ENCODE measurements around the gene REST. TPM values are rescaled to one million over a fixed set of nuclear protein-coding genes. Genes with fewer than 3 reads are reported as not detected.
A peak's percentile ranks its signal among the peaks of the same experiment; 100 is the strongest.

The REST gene
- total RNA-seq, 1 donor from 2014 or later = 74.8 TPM

DNA sequence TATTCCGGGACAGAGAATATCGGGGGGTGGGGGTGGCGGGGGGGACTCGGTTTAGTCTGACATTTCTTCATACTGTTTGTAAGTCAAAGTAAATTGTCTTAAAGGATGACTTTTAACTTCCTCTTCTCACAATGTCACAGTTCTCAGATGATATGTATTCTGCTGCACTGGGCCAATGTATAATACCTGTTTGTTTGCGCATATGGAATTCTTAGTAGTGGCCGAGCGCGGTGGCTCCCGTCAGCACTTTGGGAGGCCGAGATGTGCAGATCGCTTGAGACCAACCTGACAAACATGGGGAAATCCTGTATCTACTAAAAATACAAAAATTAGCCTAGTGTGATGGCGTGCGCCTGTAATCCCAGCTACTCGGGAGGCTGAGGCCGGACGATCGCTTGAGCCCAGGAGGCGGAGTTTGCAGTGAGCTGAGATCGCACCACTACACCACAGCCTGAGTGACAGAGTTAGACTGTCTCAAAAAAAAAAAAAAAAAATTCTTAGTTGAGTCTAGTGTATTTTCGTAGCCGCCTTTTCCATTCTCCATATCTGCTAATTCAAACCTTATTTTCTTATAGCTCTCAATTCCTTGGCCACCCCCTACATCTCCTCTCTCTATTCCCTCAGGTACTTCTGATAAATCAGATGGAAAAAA lies 71.8 kb downstream of the REST start:
- FAIRE-seq (no peak), DNase-seq (ENCODE audit: low read depth) (no peak)
- no peaks in the 10 kb centered on the region for H3K36me3 ChIP-seq (ENCODE audit: insufficient read depth, low read length)
- H3K27ac ChIP-seq (ENCODE audit: low read depth, low read length) = peak overlapping the region; percentile 94
- Mint-ChIP-seq H3K36me3 (ENCODE audit: low read depth, unreplicated experiment) (peaks cover 1% of the 10 kb centered on the region), H3K9me3 (ENCODE audit: unreplicated experiment) (no peaks in the 10 kb centered on the region), H3K27ac (ENCODE audit: unreplicated experiment) (peak overlapping the region; percentile 98), H3K27me3 (ENCODE audit: low read depth, unreplicated experiment) (no peaks in the 10 kb centered on the region), H3K4me1 (ENCODE audit: low read depth, unreplicated experiment) (peaks cover 26% of the 10 kb centered on the region), H3K4me3 (ENCODE audit: unreplicated experiment) (peak overlapping the region; percentile 99)
- TF ChIP-seq EZH2 (IDR thresholded peaks at IDR 0.05; ENCODE audit: insufficient read depth, low read length) = no peak
- no peak for TF ChIP-seq CTCF (IDR thresholded peaks at IDR 0.05; ENCODE audit: insufficient read depth, low read depth, low read length)
- peak overlapping the region; percentile 88 for H3K4me3 ChIP-seq (ENCODE audit: insufficient read depth, low read depth, low read length)
- no peaks in the 10 kb centered on the region for H3K9me3 ChIP-seq (ENCODE audit: insufficient read depth, low read depth, low read length)
- H2AFZ ChIP-seq (ENCODE audit: low read depth, low read length) = no peak overlapping the region
- H4K20me1 ChIP-seq (ENCODE audit: insufficient read depth, low read length) = peaks cover 59% of the 10 kb centered on the region
- H3K4me2 ChIP-seq (ENCODE audit: low read length) = peak overlapping the region; percentile 89
- peaks cover 35% of the 10 kb centered on the region for H3K4me1 ChIP-seq (ENCODE audit: insufficient read depth, low read length)
- H3K27me3 ChIP-seq (ENCODE audit: insufficient read depth, low read length) = no peaks in the 10 kb centered on the region
- H3K9ac ChIP-seq (ENCODE audit: low read length) = peak overlapping the region; percentile 97
- H3K79me2 ChIP-seq (ENCODE audit: insufficient read depth, low read length) = peaks cover 89% of the 10 kb centered on the region

DNA sequence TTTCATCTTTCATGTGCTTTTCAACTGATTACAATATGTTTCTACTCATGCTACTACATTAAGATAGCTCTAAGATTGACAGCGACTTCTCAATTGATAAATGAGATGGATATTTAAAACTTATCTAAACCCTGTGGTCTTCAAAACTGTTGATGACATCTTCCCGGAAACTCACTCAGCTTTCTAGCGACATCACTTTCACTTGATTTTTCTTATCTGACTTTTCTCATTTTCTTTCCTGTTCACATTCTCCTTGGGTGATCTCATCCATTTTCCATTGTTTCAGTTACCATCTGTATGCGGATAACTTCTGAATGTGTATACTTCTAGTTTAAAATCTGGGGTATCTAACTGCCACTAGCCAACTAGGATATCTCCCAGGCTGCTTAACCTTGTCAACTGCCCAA lies 74.1 kb downstream of the REST start:
- Mint-ChIP-seq H3K9me3 (ENCODE audit: unreplicated experiment) (no peaks in the 10 kb centered on the region), H3K4me1 (ENCODE audit: low read depth, unreplicated experiment) (peaks cover 24% of the 10 kb centered on the region), H3K27ac (ENCODE audit: unreplicated experiment) (peak overlapping the region; percentile 92), H3K4me3 (ENCODE audit: unreplicated experiment) (peak overlapping the region; percentile 99), H3K36me3 (ENCODE audit: low read depth, unreplicated experiment) (peaks cover 5% of the 10 kb centered on the region), H3K27me3 (ENCODE audit: low read depth, unreplicated experiment) (no peaks in the 10 kb centered on the region)
- Histone ChIP-seq H3K9me3 (ENCODE audit: insufficient read depth, low read depth, low read length) (no peaks in the 10 kb centered on the region), H4K20me1 (ENCODE audit: insufficient read depth, low read length) (peaks cover 51% of the 10 kb centered on the region), H3K4me1 (ENCODE audit: insufficient read depth, low read length) (peaks cover 28% of the 10 kb centered on the region), H3K36me3 (ENCODE audit: insufficient read depth, low read length) (peaks cover 7% of the 10 kb centered on the region), H3K9ac (ENCODE audit: low read length) (peak overlapping the region; percentile 71), H3K79me2 (ENCODE audit: insufficient read depth, low read length) (peaks cover 89% of the 10 kb centered on the region), H3K27me3 (ENCODE audit: insufficient read depth, low read length) (no peaks in the 10 kb centered on the region), H3K4me3 (ENCODE audit: insufficient read depth, low read depth, low read length) (peak overlapping the region; percentile 45), H3K27ac (ENCODE audit: low read depth, low read length) (peak overlapping the region; percentile 89), H3K4me2 (ENCODE audit: low read length) (peak overlapping the region; percentile 89), H2AFZ (ENCODE audit: low read depth, low read length) (no peak overlapping the region)
- FAIRE-seq (no peak), DNase-seq (ENCODE audit: low read depth) (peak; percentile 77)
- TF ChIP-seq CTCF (IDR thresholded peaks at IDR 0.05; ENCODE audit: insufficient read depth, low read depth, low read length) (no peak), EZH2 (IDR thresholded peaks at IDR 0.05; ENCODE audit: insufficient read depth, low read length) (no peak)

- Histone ChIP-seq H3K4me3 (ENCODE audit: insufficient read depth, low read depth, low read length) (no peak overlapping the region), H3K4me1 (ENCODE audit: insufficient read depth, low read length) (peaks cover 18% of the 10 kb centered on the region), H3K79me2 (ENCODE audit: insufficient read depth, low read length) (peaks cover 100% of the 10 kb centered on the region), H2AFZ (ENCODE audit: low read depth, low read length) (no peak overlapping the region), H3K27me3 (ENCODE audit: insufficient read depth, low read length) (no peaks in the 10 kb centered on the region), H3K36me3 (ENCODE audit: insufficient read depth, low read length) (peaks cover 33% of the 10 kb centered on the region), H3K27ac (ENCODE audit: low read depth, low read length) (no peak overlapping the region), H3K4me2 (ENCODE audit: low read length) (no peak overlapping the region), H3K9ac (ENCODE audit: low read length) (no peak overlapping the region), H4K20me1 (ENCODE audit: insufficient read depth, low read length) (peaks cover 71% of the 10 kb centered on the region), H3K9me3 (ENCODE audit: insufficient read depth, low read depth, low read length) (no peaks in the 10 kb centered on the region)
- no peak for DNase-seq (ENCODE audit: low read depth)
- H3K9me3 Mint-ChIP-seq (ENCODE audit: unreplicated experiment) = no peaks in the 10 kb centered on the region
- H3K36me3 Mint-ChIP-seq (ENCODE audit: low read depth, unreplicated experiment) = peaks cover 28% of the 10 kb centered on the region
- no peak overlapping the region for H3K27ac Mint-ChIP-seq (ENCODE audit: unreplicated experiment)
- no peak for FAIRE-seq
- no peak for TF ChIP-seq CTCF (IDR thresholded peaks at IDR 0.05; ENCODE audit: insufficient read depth, low read depth, low read length)
- H3K4me3 Mint-ChIP-seq (ENCODE audit: unreplicated experiment) = no peak overlapping the region
- H3K27me3 Mint-ChIP-seq (ENCODE audit: low read depth, unreplicated experiment) = no peaks in the 10 kb centered on the region
- peaks cover 32% of the 10 kb centered on the region for H3K4me1 Mint-ChIP-seq (ENCODE audit: low read depth, unreplicated experiment)
Measured at GRCh38 chr4:56986192-56986591, 78.5 kb downstream of the REST start.

Measured in astrocyte (in vitro differentiated cells and primary cell).